Gastrocnemius medialis (tissue), 4 donors: ENCODE data around the gene PCDHAC2. TPM values are rescaled to one million over a fixed set of nuclear protein-coding genes. Genes with fewer than 3 reads are reported as not detected.
A peak's percentile ranks its signal among the peaks of the same experiment; 100 is the strongest.

Experiments used
- ATAC-seq, 2 donors: fragments of 150-250 bp; one replicate each; pipeline ENCODE4 v1.9.1; 2016
- DNase-seq, 2 donors: peaks; one replicate each; pipeline ENCODE4 v3.0.0-alpha.2; 2019
- H3K27ac ChIP-seq, 4 donors: fragments of 200-600 bp; sonication (generic); 1 replicate in 1 of 4; 2 replicates in 3 of 4; pipeline ENCODE4 v1.5.1; 2016 to 2018; ENCODE audit warnings: mild to moderate bottlenecking in 2 of 4, moderate library complexity in 1 of 4
- H3K27me3 ChIP-seq, 3 donors: fragments of 200-600 bp; sonication (generic) in 2 of 3; 1 replicate in 1 of 3; 2 replicates in 2 of 3; pipeline versions ENCODE4 v1.5.1 to v1.6.0; 2016 to 2019; ENCODE audit warnings: mild to moderate bottlenecking in 1 of 3, moderate library complexity in 1 of 3
- H3K36me3 ChIP-seq, 2 donors: fragments of 200-600 bp; sonication (generic) in 1 of 2; one replicate each; pipeline ENCODE4 v1.5.1; 2017 to 2018
- H3K4me1 ChIP-seq, 2 donors: fragments of 200-600 bp; sonication (generic) in 1 of 2; one replicate each; pipeline ENCODE4 v1.5.1; 2016 to 2017; ENCODE audit warnings: mild to moderate bottlenecking in 2 of 2
- H3K4me3 ChIP-seq, 4 donors: fragments of 200-600 bp; sonication (generic) in 3 of 4; 1 replicate in 1 of 4; 2 replicates in 3 of 4; pipeline ENCODE4 v1.5.1; 2016 to 2019; ENCODE audit warnings: mild to moderate bottlenecking in 2 of 4
- H3K9me3 ChIP-seq, 3 donors: fragments of 200-600 bp; sonication (generic) in 2 of 3; 1 replicate in 1 of 3; 2 replicates in 2 of 3; pipeline ENCODE4 v1.5.1; 2016 to 2019
- CTCF ChIP-seq, 5 experiments: fragments of 450-650 bp in 3 of 5; fragments of 200-600 bp in 2 of 5; sonication (generic) in 2 of 5; IDR thresholded peaks in 4 of 5; conservative IDR thresholded peaks in 1 of 5; 1 replicate in 4 of 5; 2 replicates in 1 of 5; pipeline ENCODE4 v1.5.1; 2016 to 2019; ENCODE audit warnings: antibody characterized with exemption in 5 of 5, mild to moderate bottlenecking in 3 of 5, moderate library complexity in 3 of 5
- POLR2A ChIP-seq, 2 donors: fragments of 450-650 bp; IDR thresholded peaks; one replicate each; pipeline ENCODE4 v1.6.1; 2017; ENCODE audit warnings: antibody characterized with exemption in 2 of 2, mild to moderate bottlenecking in 2 of 2, moderate library complexity in 2 of 2
- in situ Hi-C, 4 donors: fragments of 200-750 bp; cut with MboI; loops; one replicate each; pipeline versions ENCODE4 v1.15.0 to v1.8.0; 2017; ENCODE audit warnings: low sequenced_read_pairs in 4 of 4
- intact Hi-C: fragments of 100-400 bp; cut with DNase I; formaldehyde crosslinking; loops from one replicate; pipeline ENCODE4 v1.15.1; 2023; ENCODE audit warnings: low total_unique reads
- total RNA-seq, 4 donors: library from RNA; depleted of rRNA; stranded (reverse); fragments of >200 nt; gene quantifications; one replicate each; pipeline versions ENCODE4 v1.1.0 to v1.2.3, GENCODE V29; 2016

PCDHAC2 gene
- total RNA-seq, 4 donors from 2014 or later, result 0.03 to 0.13 TPM; not detected in 2

- TF ChIP-seq POLR2A (IDR thresholded peaks at IDR 0.05), result no peak
- TF ChIP-seq CTCF (IDR thresholded peaks at IDR 0.05 in 4 of 5, conservative IDR thresholded peaks at IDR 0.05 in 1 of 5), result no peak
- H3K9me3 ChIP-seq, result no peaks in the 10 kb centered on the region
- no peaks in the 10 kb centered on the region for H3K4me1 ChIP-seq
- H3K4me3 ChIP-seq, result peak overlapping the region in 1 of 4 donors; percentile 21
- ATAC-seq (no peak), DNase-seq (no peak)
- in situ Hi-C loops, result no loop called here
- no peak overlapping the region for H3K27ac ChIP-seq
- peaks cover 0 to 7% (median 4%) of the 10 kb centered on the region in 3 donors for H3K27me3 ChIP-seq
- intact Hi-C loops, result no loop called here
- no peaks in the 10 kb centered on the region for H3K36me3 ChIP-seq
Measured at GRCh38 chr5:141001844-141002604, 35.7 kb downstream of the PCDHAC2 start.

- in situ Hi-C loops (no loop called here), intact Hi-C loops (no loop called here)
- ATAC-seq, result no peak
- Histone ChIP-seq H3K27me3 (peaks cover 0 to 7% (median 4%) of the 10 kb centered on the region in 3 donors), H3K27ac (no peak overlapping the region), H3K4me1 (no peaks in the 10 kb centered on the region), H3K4me3 (peak overlapping the region in 1 of 4 donors; percentile 21), H3K36me3 (no peaks in the 10 kb centered on the region), H3K9me3 (no peaks in the 10 kb centered on the region)
- TF ChIP-seq POLR2A (IDR thresholded peaks at IDR 0.05) (no peak), CTCF (IDR thresholded peaks at IDR 0.05 in 4 of 5, conservative IDR thresholded peaks at IDR 0.05 in 1 of 5) (no peak)
- DNase-seq, result no peak
Measured at GRCh38 chr5:141002605-141002965, 36.3 kb downstream of the PCDHAC2 start.

GRCh38 chr5:141003031-141003430 is 36.8 kb downstream of the PCDHAC2 start:
- ATAC-seq, result no peak
- intact Hi-C loops, result no loop called here
- peaks cover 0 to 7% (median 4%) of the 10 kb centered on the region in 3 donors for H3K27me3 ChIP-seq
- H3K27ac ChIP-seq, result no peak overlapping the region
- in situ Hi-C loops, result no loop called here
- H3K4me1 ChIP-seq, result no peaks in the 10 kb centered on the region
- no peak for TF ChIP-seq POLR2A (IDR thresholded peaks at IDR 0.05)
- no peak for TF ChIP-seq CTCF (IDR thresholded peaks at IDR 0.05 in 4 of 5, conservative IDR thresholded peaks at IDR 0.05 in 1 of 5)
- H3K9me3 ChIP-seq, result no peaks in the 10 kb centered on the region
- no peak for DNase-seq
- H3K4me3 ChIP-seq, result no peak overlapping the region
- H3K36me3 ChIP-seq, result no peaks in the 10 kb centered on the region

GRCh38 chr5:141003791-141004611 is 37.7 kb downstream of the PCDHAC2 start:
- Histone ChIP-seq H3K4me1 (no peaks in the 10 kb centered on the region), H3K9me3 (no peaks in the 10 kb centered on the region), H3K27ac (no peak overlapping the region), H3K36me3 (no peaks in the 10 kb centered on the region), H3K4me3 (no peak overlapping the region), H3K27me3 (peaks cover 0 to 7% (median 4%) of the 10 kb centered on the region in 3 donors)
- TF ChIP-seq POLR2A (IDR thresholded peaks at IDR 0.05) (no peak), CTCF (IDR thresholded peaks at IDR 0.05 in 4 of 5, conservative IDR thresholded peaks at IDR 0.05 in 1 of 5) (no peak)
- DNase-seq (no peak), ATAC-seq (no peak)
- in situ Hi-C loops (no loop called here), intact Hi-C loops (no loop called here)
